Measurements from ENCODE around the gene BRAP. TPM values are rescaled to one million over a fixed set of nuclear protein-coding genes. Genes with fewer than 3 reads are reported as not detected.

BRAP gene
- polyA plus RNA-seq (2012; ENCODE audit: insufficient read length, low read depth) = 19.7 TPM

DNA sequence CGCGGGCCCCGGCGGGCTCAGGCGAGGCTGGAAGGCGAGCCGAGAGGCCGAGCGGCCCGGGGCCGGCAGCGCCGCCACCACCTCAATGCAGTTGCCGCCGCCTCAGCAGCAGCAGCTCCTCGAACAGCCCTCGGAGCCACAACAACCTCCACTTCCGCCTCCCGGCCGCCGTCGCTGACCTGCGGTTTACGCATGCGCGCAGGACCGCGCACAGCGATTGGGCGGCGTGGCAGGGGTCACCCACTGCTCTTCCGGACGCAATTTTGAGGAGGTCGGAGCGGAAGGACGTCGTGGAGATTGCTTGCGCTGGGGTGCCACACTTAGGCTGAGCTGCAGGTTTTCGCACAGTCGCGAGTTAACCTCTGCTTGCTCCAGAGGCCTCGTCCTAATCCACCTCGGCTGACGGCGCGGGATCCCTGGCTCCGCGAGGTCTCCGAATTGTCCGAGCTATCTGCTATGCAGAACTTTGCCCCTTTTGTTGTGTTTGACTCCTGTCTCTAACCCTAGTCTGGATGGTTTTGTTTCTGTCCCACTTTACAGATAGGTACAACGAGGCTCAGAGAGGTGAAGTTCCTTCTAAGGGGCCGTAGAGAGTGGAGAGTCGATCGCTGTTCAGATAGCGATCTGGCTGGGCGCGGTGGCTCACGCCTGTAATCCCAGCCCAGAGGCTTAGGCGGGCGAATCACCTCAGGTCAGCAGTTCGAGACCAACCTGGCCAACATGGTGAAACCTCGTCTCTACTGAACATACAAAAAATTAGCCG is at the start of gene BRAP, which contains the start of gene ACAD10:
BRAP (minus strand) TSS at position 146 of the 763 bp plus-strand sequence. CDS start 164 bp downstream, outside the sequence.
ACAD10 (plus strand) TSS at position 243 of the 763 bp plus-strand sequence. CDS start 6,657 bp downstream, outside the sequence.
- peak; percentile 80 for TF ChIP-seq FOXP2 (optimal IDR thresholded peaks at IDR 0.05; ENCODE audit: borderline replicate concordance, extremely low read depth, extremely low read length, insufficient read depth)
- TF ChIP-seq SIN3A (IDR thresholded peaks at IDR 0.05; ENCODE audit: borderline replicate concordance, insufficient read depth, low read length) = no peak
- TF ChIP-seq POLR2AphosphoS5 (IDR thresholded peaks at IDR 0.05; ENCODE audit: low read depth, low read length) = peak; percentile 97
- TF ChIP-seq, protein P1, sequence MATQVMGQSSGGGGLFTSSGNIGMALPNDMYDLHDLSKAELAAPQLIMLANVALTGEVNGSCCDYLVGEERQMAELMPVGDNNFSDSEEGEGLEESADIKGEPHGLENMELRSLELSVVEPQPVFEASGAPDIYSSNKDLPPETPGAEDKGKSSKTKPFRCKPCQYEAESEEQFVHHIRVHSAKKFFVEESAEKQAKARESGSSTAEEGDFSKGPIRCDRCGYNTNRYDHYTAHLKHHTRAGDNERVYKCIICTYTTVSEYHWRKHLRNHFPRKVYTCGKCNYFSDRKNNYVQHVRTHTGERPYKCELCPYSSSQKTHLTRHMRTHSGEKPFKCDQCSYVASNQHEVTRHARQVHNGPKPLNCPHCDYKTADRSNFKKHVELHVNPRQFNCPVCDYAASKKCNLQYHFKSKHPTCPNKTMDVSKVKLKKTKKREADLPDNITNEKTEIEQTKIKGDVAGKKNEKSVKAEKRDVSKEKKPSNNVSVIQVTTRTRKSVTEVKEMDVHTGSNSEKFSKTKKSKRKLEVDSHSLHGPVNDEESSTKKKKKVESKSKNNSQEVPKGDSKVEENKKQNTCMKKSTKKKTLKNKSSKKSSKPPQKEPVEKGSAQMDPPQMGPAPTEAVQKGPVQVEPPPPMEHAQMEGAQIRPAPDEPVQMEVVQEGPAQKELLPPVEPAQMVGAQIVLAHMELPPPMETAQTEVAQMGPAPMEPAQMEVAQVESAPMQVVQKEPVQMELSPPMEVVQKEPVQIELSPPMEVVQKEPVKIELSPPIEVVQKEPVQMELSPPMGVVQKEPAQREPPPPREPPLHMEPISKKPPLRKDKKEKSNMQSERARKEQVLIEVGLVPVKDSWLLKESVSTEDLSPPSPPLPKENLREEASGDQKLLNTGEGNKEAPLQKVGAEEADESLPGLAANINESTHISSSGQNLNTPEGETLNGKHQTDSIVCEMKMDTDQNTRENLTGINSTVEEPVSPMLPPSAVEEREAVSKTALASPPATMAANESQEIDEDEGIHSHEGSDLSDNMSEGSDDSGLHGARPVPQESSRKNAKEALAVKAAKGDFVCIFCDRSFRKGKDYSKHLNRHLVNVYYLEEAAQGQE (IDR thresholded peaks at IDR 0.05; ENCODE audit: insufficient read depth in 1 of 2, low read depth in 2 of 2, low read length in 2 of 2) = peak; percentile 49 to 53; a peak in 1 of 4 replicates
- peak; percentile 76; the same call in 1 of the 2 replicates for TF ChIP-seq TAF1 (IDR thresholded peaks at IDR 0.05; ENCODE audit: borderline replicate concordance, insufficient read depth, low read length)

- TF ChIP-seq TAF1 (IDR thresholded peaks at IDR 0.05; ENCODE audit: borderline replicate concordance, insufficient read depth, low read length) (no peak), POLR2AphosphoS5 (IDR thresholded peaks at IDR 0.05; ENCODE audit: low read depth, low read length) (no peak), SIN3A (IDR thresholded peaks at IDR 0.05; ENCODE audit: borderline replicate concordance, insufficient read depth, low read length) (no peak), FOXP2 (optimal IDR thresholded peaks at IDR 0.05; ENCODE audit: borderline replicate concordance, extremely low read depth, extremely low read length, insufficient read depth) (no peak)
- TF ChIP-seq, protein P1 (IDR thresholded peaks at IDR 0.05; ENCODE audit: insufficient read depth in 1 of 2, low read depth in 2 of 2, low read length in 2 of 2) = no peak
Measured at GRCh38 chr12:111733340-111733915, 47.7 kb upstream of the BRAP start.

- TF ChIP-seq POLR2AphosphoS5 (IDR thresholded peaks at IDR 0.05; ENCODE audit: low read depth, low read length) = no peak
- no peak for TF ChIP-seq TAF1 (IDR thresholded peaks at IDR 0.05; ENCODE audit: borderline replicate concordance, insufficient read depth, low read length)
- TF ChIP-seq FOXP2 (optimal IDR thresholded peaks at IDR 0.05; ENCODE audit: borderline replicate concordance, extremely low read depth, extremely low read length, insufficient read depth) = no peak
- no peak for TF ChIP-seq SIN3A (IDR thresholded peaks at IDR 0.05; ENCODE audit: borderline replicate concordance, insufficient read depth, low read length)
- TF ChIP-seq, protein P1 (IDR thresholded peaks at IDR 0.05; ENCODE audit: insufficient read depth in 1 of 2, low read depth in 2 of 2, low read length in 2 of 2) = no peak
Measured at GRCh38 chr12:111732786-111733185, 47.0 kb upstream of the BRAP start.

GRCh38 chr12:111730420-111730819 is 44.7 kb upstream of the BRAP start:
- TF ChIP-seq, protein P1 (IDR thresholded peaks at IDR 0.05; ENCODE audit: insufficient read depth in 1 of 2, low read depth in 2 of 2, low read length in 2 of 2) = no peak
- no peak for TF ChIP-seq TAF1 (IDR thresholded peaks at IDR 0.05; ENCODE audit: borderline replicate concordance, insufficient read depth, low read length)
- no peak for TF ChIP-seq SIN3A (IDR thresholded peaks at IDR 0.05; ENCODE audit: borderline replicate concordance, insufficient read depth, low read length)
- no peak for TF ChIP-seq POLR2AphosphoS5 (IDR thresholded peaks at IDR 0.05; ENCODE audit: low read depth, low read length)
- TF ChIP-seq FOXP2 (optimal IDR thresholded peaks at IDR 0.05; ENCODE audit: borderline replicate concordance, extremely low read depth, extremely low read length, insufficient read depth) = no peak
